K562 (cell line): ENCODE data around the gene DDX5.

Experiments
- BRCA1 ChIP-seq, 2 experiments: fragments of 450-650 bp in 1 of 2; sonication (generic) in 1 of 2; formaldehyde crosslinking in 1 of 2; IDR thresholded peaks; 2 replicates each; pipeline versions ENCODE4 v1.5.0 to v1.6.1; 2017 to 2020; ENCODE audit warnings: mild to moderate bottlenecking in 1 of 2, missing genetic modification reagents in 1 of 2
- CHD4 ChIP-seq: fragments of 200-600 bp; sonication (generic); IDR thresholded peaks from 3 replicates; pipeline ENCODE4 v1.6.1; 2012; ENCODE audit warnings: low read depth, mild to moderate bottlenecking, mixed read lengths, low read length, inconsistent platforms; ENCODE audit not compliant: insufficient read depth, insufficient replicate concordance, poor library complexity, severe bottlenecking
- CTCF ChIP-seq, 3 experiments: IDR thresholded peaks in 2 of 3; conservative IDR thresholded peaks in 1 of 3; 2 replicates each; pipeline ENCODE4 v1.5.1; 2011 to 2012; ENCODE audit warnings: low read length in 3 of 3, mild to moderate bottlenecking in 3 of 3, control low read depth in 2 of 3, improper control_type of control experiment in 1 of 3, inconsistent platforms in 1 of 3, low read depth in 1 of 3, mixed read lengths in 1 of 3, moderate library complexity in 1 of 3; ENCODE audit not compliant: insufficient read depth in 2 of 3
- MYC ChIP-seq, 2 experiments: fragments of 250-450 bp in 1 of 2; sonication (Bioruptor Pico) in 1 of 2; IDR thresholded peaks; 2 replicates each; pipeline versions ENCODE4 v1.5.1 to v1.6.1; 2012 to 2021; ENCODE audit warnings: low read depth in 2 of 2, borderline replicate concordance in 1 of 2, improper control_type of control experiment in 1 of 2, low read length in 1 of 2, mild to moderate bottlenecking in 1 of 2, moderate library complexity in 1 of 2
- RAD21 ChIP-seq, 2 experiments: fragments of 250-450 bp in 1 of 2; fragments of 450-650 bp in 1 of 2; sonication (Bioruptor Pico) in 1 of 2; formaldehyde crosslinking in 1 of 2; IDR thresholded peaks in 1 of 2; conservative IDR thresholded peaks in 1 of 2; 2 replicates each; pipeline versions ENCODE4 v1.4.0 to v1.8.0; 2020 to 2022; ENCODE audit warnings: mild to moderate bottlenecking in 2 of 2, moderate library complexity in 1 of 2
- RNF2 ChIP-seq: sonication (generic); IDR thresholded peaks from 2 replicates; pipeline ENCODE4 v1.6.1; 2016
- TFAP4 ChIP-seq: sonication (generic); formaldehyde crosslinking; IDR thresholded peaks from 2 replicates; pipeline ENCODE4 v1.8.0; 2022; ENCODE audit warnings: missing genetic modification reagents, mild to moderate bottlenecking, moderate library complexity, borderline replicate concordance
- TOE1 ChIP-seq, 2 experiments: fragments of 450-650 bp in 1 of 2; sonication (generic) in 1 of 2; formaldehyde crosslinking in 1 of 2; IDR thresholded peaks; 2 replicates each; pipeline versions ENCODE4 v1.7.1 to v1.8.0; 2016 to 2022; ENCODE audit warnings: borderline replicate concordance in 2 of 2, mild to moderate bottlenecking in 2 of 2, antibody characterized with exemption in 1 of 2, inconsistent platforms in 1 of 2, low read depth in 1 of 2, missing genetic modification reagents in 1 of 2, moderate library complexity in 1 of 2
- USF2 ChIP-seq: sonication (generic); formaldehyde crosslinking; IDR thresholded peaks from 2 replicates; pipeline ENCODE4 v1.5.0; 2020; ENCODE audit warnings: missing genetic modification reagents
- ZNF124 ChIP-seq: sonication (generic); formaldehyde crosslinking; IDR thresholded peaks from 2 replicates; pipeline ENCODE4 v1.8.1; 2022; ENCODE audit warnings: missing genetic modification reagents
- ZNF212 ChIP-seq: fragments of 450-650 bp; formaldehyde crosslinking; IDR thresholded peaks from 2 replicates; pipeline ENCODE4 v1.4.0; 2020; ENCODE audit warnings: mild to moderate bottlenecking
- ZNF639 ChIP-seq, 2 experiments: fragments of 200-800 bp in 1 of 2; sonication (Bioruptor generic) in 1 of 2; sonication (generic) in 1 of 2; formaldehyde crosslinking in 1 of 2; IDR thresholded peaks in 1 of 2; conservative IDR thresholded peaks in 1 of 2; 2 replicates each; pipeline versions ENCODE4 v1.5.0 to v1.6.1; 2016 to 2020; ENCODE audit warnings: missing compliant biosample characterization in 1 of 2, missing genetic modification characterization in 1 of 2, missing genetic modification reagents in 1 of 2
- ZNF780A ChIP-seq: fragments of 250-450 bp; sonication (Bioruptor Pico); IDR thresholded peaks from 2 replicates; pipeline ENCODE4 v1.5.0; 2021; ENCODE audit warnings: mild to moderate bottlenecking

GRCh38 chr17:64455993-64456885, 49.9 kb downstream of the DDX5 start:
- TF ChIP-seq ZNF639 (CRISPR knock-in tag; conservative IDR thresholded peaks at IDR 0.05 in 1 of 2, IDR thresholded peaks at IDR 0.05 in 1 of 2) (no peak), CHD4 (no peak), MYC (IDR thresholded peaks at IDR 0.05; ENCODE audit: low read depth, low read length) (no peak), MYC (CRISPR knock-in tag; IDR thresholded peaks at IDR 0.05; ENCODE audit: borderline replicate concordance, low read depth) (no peak), TOE1 (IDR thresholded peaks at IDR 0.05; ENCODE audit: borderline replicate concordance) (no peak), TOE1 (CRISPR knock-in tag; IDR thresholded peaks at IDR 0.05; ENCODE audit: borderline replicate concordance, low read depth) (no peak), CTCF (IDR thresholded peaks at IDR 0.05 in 2 of 3, conservative IDR thresholded peaks at IDR 0.05 in 1 of 3; ENCODE audit: insufficient read depth in 2 of 3, low read depth in 1 of 3, low read length in 3 of 3) (no peak), ZNF124 (CRISPR knock-in tag) (no peak), RNF2 (no peak), ZNF780A (no peak), RAD21 (CRISPR knock-in tag; conservative IDR thresholded peaks at IDR 0.05 in 1 of 2, IDR thresholded peaks at IDR 0.05 in 1 of 2) (no peak), ZNF212 (CRISPR knock-in tag) (no peak), BRCA1 (IDR thresholded peaks at IDR 0.05) (no peak), BRCA1 (CRISPR knock-in tag; IDR thresholded peaks at IDR 0.05) (no peak), USF2 (no peak), TFAP4 (no peak)
